K562 (cell line): Measurements from ENCODE around the gene SC5D.

ENCODE experiments used
- MAFF ChIP-seq: IDR thresholded peaks from 2 replicates; pipeline ENCODE4 v1.6.1; 2012; ENCODE audit warnings: low read length, improper control_type of control experiment
- POLR2G ChIP-seq: fragments of 200-400 bp; formaldehyde crosslinking; IDR thresholded peaks from 2 replicates; pipeline ENCODE4 v1.6.1; 2017; ENCODE audit warnings: low read depth, mild to moderate bottlenecking, antibody characterized with exemption, low read length, moderate library complexity
- SPI1 ChIP-seq: IDR thresholded peaks from 2 replicates; pipeline ENCODE4 v1.6.1; 2011; ENCODE audit warnings: low read depth, low read length, control low read depth, borderline replicate concordance
- U2AF1 ChIP-seq: fragments of 200-400 bp; formaldehyde crosslinking; optimal IDR thresholded peaks from 2 replicates; pipeline ENCODE3; 2017; ENCODE audit warnings: mild to moderate bottlenecking, low read depth, low read length, moderate library complexity
- ZSCAN29 ChIP-seq: fragments of 450-650 bp; IDR thresholded peaks from 2 replicates; pipeline ENCODE4 v1.6.1; 2017
- TF ChIP-seq, protein P1 (sequence below), 3 experiments: IDR thresholded peaks in 2 of 3; conservative IDR thresholded peaks in 1 of 3; 2 replicates each; pipeline ENCODE4 v1.5.1; 2011 to 2012; ENCODE audit warnings: low read length in 3 of 3, mild to moderate bottlenecking in 3 of 3, control low read depth in 2 of 3, improper control_type of control experiment in 1 of 3, inconsistent platforms in 1 of 3, low read depth in 1 of 3, mixed read lengths in 1 of 3, moderate library complexity in 1 of 3; ENCODE audit not compliant: insufficient read depth in 2 of 3

DNA sequence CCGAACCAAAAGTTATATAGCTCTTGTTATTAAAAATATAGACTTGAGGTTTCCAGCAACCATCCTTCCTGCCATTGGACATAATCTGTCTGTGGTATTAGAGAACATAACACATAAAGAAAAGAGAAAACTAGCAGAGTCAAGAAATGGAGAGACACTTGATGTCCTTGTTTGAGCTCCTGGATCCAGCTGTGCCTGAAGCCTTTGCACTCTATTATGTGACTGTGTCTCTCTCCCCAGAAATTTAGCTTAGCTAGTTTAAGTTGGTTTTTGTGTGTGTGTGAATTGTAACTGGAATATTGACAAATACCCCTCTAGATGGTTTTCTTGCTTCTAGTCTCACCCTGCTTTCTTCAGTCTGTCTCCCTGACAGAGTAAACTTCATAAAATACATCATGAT lies 61.6 kb downstream of the SC5D start:
- TF ChIP-seq, protein P1, sequence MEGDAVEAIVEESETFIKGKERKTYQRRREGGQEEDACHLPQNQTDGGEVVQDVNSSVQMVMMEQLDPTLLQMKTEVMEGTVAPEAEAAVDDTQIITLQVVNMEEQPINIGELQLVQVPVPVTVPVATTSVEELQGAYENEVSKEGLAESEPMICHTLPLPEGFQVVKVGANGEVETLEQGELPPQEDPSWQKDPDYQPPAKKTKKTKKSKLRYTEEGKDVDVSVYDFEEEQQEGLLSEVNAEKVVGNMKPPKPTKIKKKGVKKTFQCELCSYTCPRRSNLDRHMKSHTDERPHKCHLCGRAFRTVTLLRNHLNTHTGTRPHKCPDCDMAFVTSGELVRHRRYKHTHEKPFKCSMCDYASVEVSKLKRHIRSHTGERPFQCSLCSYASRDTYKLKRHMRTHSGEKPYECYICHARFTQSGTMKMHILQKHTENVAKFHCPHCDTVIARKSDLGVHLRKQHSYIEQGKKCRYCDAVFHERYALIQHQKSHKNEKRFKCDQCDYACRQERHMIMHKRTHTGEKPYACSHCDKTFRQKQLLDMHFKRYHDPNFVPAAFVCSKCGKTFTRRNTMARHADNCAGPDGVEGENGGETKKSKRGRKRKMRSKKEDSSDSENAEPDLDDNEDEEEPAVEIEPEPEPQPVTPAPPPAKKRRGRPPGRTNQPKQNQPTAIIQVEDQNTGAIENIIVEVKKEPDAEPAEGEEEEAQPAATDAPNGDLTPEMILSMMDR (IDR thresholded peaks at IDR 0.05 in 2 of 3, conservative IDR thresholded peaks at IDR 0.05 in 1 of 3; ENCODE audit: insufficient read depth in 2 of 3, low read depth in 1 of 3, low read length in 3 of 3), result no peak
- TF ChIP-seq POLR2G (no peak), U2AF1 (no peak), SPI1 (no peak), ZSCAN29 (no peak), MAFF (no peak)
